BLaER1 (cell line): Measurements from ENCODE around the gene SEMA4C.

ENCODE experiments used
- H3K27ac ChIP-seq: shearing (Covaris generic); formaldehyde crosslinking; 2 replicates; pipeline ENCODE4 v1.8.1; 2022
- H3K27me3 ChIP-seq: shearing (Covaris generic); formaldehyde crosslinking; 2 replicates; pipeline ENCODE4 v1.8.1; 2022
- H3K36me3 ChIP-seq: shearing (Covaris generic); formaldehyde crosslinking; 2 replicates; pipeline ENCODE4 v1.8.1; 2022
- H3K4me1 ChIP-seq: shearing (Covaris generic); formaldehyde crosslinking; 2 replicates; pipeline ENCODE4 v1.8.1; 2022
- H3K4me2 ChIP-seq: shearing (Covaris generic); formaldehyde crosslinking; 2 replicates; pipeline ENCODE4 v1.8.1; 2022
- H3K4me3 ChIP-seq: shearing (Covaris generic); formaldehyde crosslinking; 2 replicates; pipeline ENCODE4 v1.8.1; 2022
- H3K9ac ChIP-seq: shearing (Covaris generic); formaldehyde crosslinking; 2 replicates; pipeline ENCODE4 v1.8.1; 2022
- H3K9me3 ChIP-seq: shearing (Covaris generic); formaldehyde crosslinking; 2 replicates; pipeline ENCODE4 v1.8.1; 2022
- H4K20me1 ChIP-seq: shearing (Covaris generic); formaldehyde crosslinking; 2 replicates; pipeline ENCODE4 v1.8.1; 2022
- Cebpa-rat ChIP-seq: shearing (Covaris generic); IDR thresholded peaks from 2 replicates; pipeline ENCODE4 v1.8.1; 2022

The SEMA4C gene

GRCh38 chr2:96824079-96824870 is 45.6 kb downstream of the SEMA4C start:
- H3K27ac ChIP-seq: no peak overlapping the region
- no peaks in the 10 kb centered on the region for H3K9me3 ChIP-seq
- no peaks in the 10 kb centered on the region for H3K27me3 ChIP-seq
- TF ChIP-seq Cebpa-rat: no peak
- peaks cover 41% of the 10 kb centered on the region for H3K4me1 ChIP-seq
- no peak overlapping the region for H3K4me2 ChIP-seq
- no peak overlapping the region for H3K9ac ChIP-seq
- H4K20me1 ChIP-seq: peaks cover 92% of the 10 kb centered on the region
- H3K4me3 ChIP-seq: no peak overlapping the region
- H3K36me3 ChIP-seq: peaks cover 93% of the 10 kb centered on the region

- H3K4me3 ChIP-seq: no peak overlapping the region
- 0 out of 2 replicates have a peak overlapping the region, but pooled peaks have one; percentile 17 for H3K9ac ChIP-seq
- peaks cover 52% of the 10 kb centered on the region for H3K4me1 ChIP-seq
- no peak overlapping the region for H3K4me2 ChIP-seq
- TF ChIP-seq Cebpa-rat: no peak
- peaks cover 82% of the 10 kb centered on the region for H3K36me3 ChIP-seq
- H3K27ac ChIP-seq: 0 out of 2 replicates have a peak overlapping the region, but pooled peaks have one; percentile 7
- H3K27me3 ChIP-seq: no peaks in the 10 kb centered on the region
- no peaks in the 10 kb centered on the region for H3K9me3 ChIP-seq
- peaks cover 100% of the 10 kb centered on the region for H4K20me1 ChIP-seq
These were observed 46.7 kb downstream of the SEMA4C start for GRCh38 chr2:96823198-96823597.

- 0 out of 2 replicates have a peak overlapping the region, but pooled peaks have one; percentile 7 for H3K27ac ChIP-seq
- peak overlapping the region; percentile 47 for H3K4me2 ChIP-seq
- H3K4me1 ChIP-seq: peaks cover 56% of the 10 kb centered on the region
- H4K20me1 ChIP-seq: peaks cover 100% of the 10 kb centered on the region
- no peaks in the 10 kb centered on the region for H3K27me3 ChIP-seq
- H3K36me3 ChIP-seq: peaks cover 78% of the 10 kb centered on the region
- no peak overlapping the region for H3K4me3 ChIP-seq
- H3K9ac ChIP-seq: peak overlapping the region; percentile 17; the same call in 1 of the 2 replicates
- no peak for TF ChIP-seq Cebpa-rat
- H3K9me3 ChIP-seq: no peaks in the 10 kb centered on the region
These were observed 47.1 kb downstream of the SEMA4C start for GRCh38 chr2:96822786-96823185.

- Histone ChIP-seq H3K4me1 (peaks cover 65% of the 10 kb centered on the region), H3K4me2 (no peak overlapping the region), H3K27ac (no peak overlapping the region), H3K4me3 (no peak overlapping the region), H4K20me1 (peaks cover 96% of the 10 kb centered on the region), H3K36me3 (peaks cover 62% of the 10 kb centered on the region), H3K27me3 (no peaks in the 10 kb centered on the region), H3K9ac (0 out of 2 replicates have a peak overlapping the region, but pooled peaks have one; percentile 25), H3K9me3 (no peaks in the 10 kb centered on the region)
- no peak for TF ChIP-seq Cebpa-rat
These were observed 48.7 kb downstream of the SEMA4C start for GRCh38 chr2:96821113-96821675.

GRCh38 chr2:96819876-96820511 is 49.9 kb downstream of the SEMA4C start:
- H3K4me2 ChIP-seq: peak overlapping the region; percentile 100

GRCh38 chr2:96819128-96819875 is 50.6 kb downstream of the SEMA4C start:
- peaks cover 43% of the 10 kb centered on the region for H3K36me3 ChIP-seq
- peak overlapping the region; percentile 35; the same call in 1 of the 2 replicates for H3K27ac ChIP-seq
- no peak for TF ChIP-seq Cebpa-rat
- H3K4me2 ChIP-seq: peak overlapping the region; percentile 100
- H4K20me1 ChIP-seq: peaks cover 77% of the 10 kb centered on the region
- no peak overlapping the region for H3K9ac ChIP-seq
- H3K9me3 ChIP-seq: no peaks in the 10 kb centered on the region
- H3K27me3 ChIP-seq: no peaks in the 10 kb centered on the region
- H3K4me1 ChIP-seq: peaks cover 71% of the 10 kb centered on the region
- 0 out of 2 replicates have a peak overlapping the region, but pooled peaks have one; percentile 84 for H3K4me3 ChIP-seq

More at GRCh38 chr2:96819876-96820511, 49.9 kb downstream of the SEMA4C start:
- Histone ChIP-seq H3K9ac (0 out of 2 replicates have a peak overlapping the region, but pooled peaks have one; percentile 25), H3K27ac (no peak overlapping the region), H4K20me1 (peaks cover 84% of the 10 kb centered on the region), H3K4me1 (peaks cover 70% of the 10 kb centered on the region), H3K36me3 (peaks cover 50% of the 10 kb centered on the region), H3K27me3 (no peaks in the 10 kb centered on the region), H3K9me3 (no peaks in the 10 kb centered on the region), H3K4me3 (no peak overlapping the region)
- no peak for TF ChIP-seq Cebpa-rat

- no peak for TF ChIP-seq Cebpa-rat
- H3K4me1 ChIP-seq: peaks cover 63% of the 10 kb centered on the region
- H3K4me2 ChIP-seq: peak overlapping the region; percentile 100
- no peaks in the 10 kb centered on the region for H3K27me3 ChIP-seq
- no peak overlapping the region for H3K27ac ChIP-seq
- H3K9ac ChIP-seq: peak overlapping the region; percentile 84; the same call in 1 of the 2 replicates
- no peaks in the 10 kb centered on the region for H3K9me3 ChIP-seq
- H4K20me1 ChIP-seq: peaks cover 62% of the 10 kb centered on the region
- H3K36me3 ChIP-seq: peaks cover 29% of the 10 kb centered on the region
- peak overlapping the region; percentile 84 for H3K4me3 ChIP-seq
These were observed 52.0 kb downstream of the SEMA4C start for GRCh38 chr2:96817882-96818281.

GRCh38 chr2:96816836-96817702 is 52.8 kb downstream of the SEMA4C start:
- Histone ChIP-seq H3K27me3 (no peaks in the 10 kb centered on the region), H3K9me3 (no peaks in the 10 kb centered on the region), H3K4me3 (peak overlapping the region; percentile 84), H3K4me2 (peak overlapping the region; percentile 100), H3K36me3 (peaks cover 28% of the 10 kb centered on the region), H3K4me1 (peaks cover 59% of the 10 kb centered on the region), H3K27ac (peak overlapping the region; percentile 83), H3K9ac (peak overlapping the region; percentile 84), H4K20me1 (peaks cover 54% of the 10 kb centered on the region)
- TF ChIP-seq Cebpa-rat: no peak
